NT2/D1 (cell line): ENCODE data around the gene KCTD16.

Source experiments
- DNase-seq: peaks from one replicate; pipeline ENCODE4 v3.0.0-alpha.2; 2011; ENCODE audit warnings: low read depth, low spot score
- H3K27me3 ChIP-seq: 2 replicates; pipeline ENCODE4 v1.6.0; 2011; ENCODE audit warnings: mild to moderate bottlenecking; ENCODE audit not compliant: insufficient read length, insufficient read depth
- H3K36me3 ChIP-seq: 2 replicates; pipeline ENCODE4 v1.6.1; 2011; ENCODE audit warnings: mild to moderate bottlenecking, low read length, mixed read lengths; ENCODE audit not compliant: insufficient read depth, insufficient read length
- H3K4me1 ChIP-seq: 2 replicates; pipeline ENCODE4 v1.5.1; 2011; ENCODE audit not compliant: insufficient read depth, insufficient read length
- H3K4me3 ChIP-seq: 2 replicates; pipeline ENCODE4 v1.5.1; 2011; ENCODE audit warnings: low read depth; ENCODE audit not compliant: insufficient read length
- H3K9ac ChIP-seq: 2 replicates; pipeline ENCODE4 v1.6.0; 2011; ENCODE audit warnings: low read depth; ENCODE audit not compliant: insufficient read length
- H3K9me3 ChIP-seq: 2 replicates; pipeline ENCODE4 v1.5.1; 2011; ENCODE audit warnings: mild to moderate bottlenecking, low read length; ENCODE audit not compliant: insufficient read depth
- SUZ12 ChIP-seq: IDR thresholded peaks from 2 replicates; pipeline ENCODE4 v1.6.1; 2011; ENCODE audit not compliant: insufficient read length, insufficient read depth; ENCODE audit errors: extremely low read depth
- YY1 ChIP-seq: IDR thresholded peaks from 2 replicates; pipeline ENCODE4 v1.6.1; 2011; ENCODE audit not compliant: insufficient read length, insufficient read depth
- ZNF274 ChIP-seq: IDR thresholded peaks from 2 replicates; pipeline ENCODE4 v1.6.1; 2011; ENCODE audit warnings: mild to moderate bottlenecking, low read depth, low read length

KCTD16 gene

GRCh38 chr5:144130306-144130705 lies 40.4 kb upstream of the KCTD16 start:
- Histone ChIP-seq H3K4me3 (no peak overlapping the region), H3K36me3 (no peaks in the 10 kb centered on the region), H3K27me3 (no peaks in the 10 kb centered on the region), H3K9ac (no peak overlapping the region), H3K9me3 (peaks cover 5% of the 10 kb centered on the region; the same call in 1 of the 2 replicates), H3K4me1 (peaks cover 2% of the 10 kb centered on the region)
- DNase-seq: no peak
- TF ChIP-seq YY1 (no peak), ZNF274 (no peak)

DNA sequence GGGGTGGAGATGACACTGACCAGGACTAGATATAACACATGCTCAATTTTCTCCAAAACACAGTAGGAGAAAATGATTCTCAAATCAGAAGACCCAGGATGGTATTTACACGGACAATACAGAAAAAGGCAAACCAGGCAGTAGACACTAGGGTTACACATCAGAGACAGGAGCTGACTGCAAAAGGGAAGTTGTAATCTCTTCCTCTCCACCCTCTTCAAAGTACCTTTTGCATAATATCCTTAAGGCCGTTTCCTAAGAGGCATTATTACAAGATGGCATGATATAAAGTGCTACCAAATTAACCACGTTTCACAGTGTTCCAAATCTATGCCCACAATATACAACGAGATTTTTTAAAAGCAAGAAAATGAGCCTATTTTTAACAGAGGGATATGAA lies 39.4 kb upstream of the KCTD16 start:
- Histone ChIP-seq H3K4me3 (no peak overlapping the region), H3K9ac (no peak overlapping the region), H3K9me3 (peaks cover 5% of the 10 kb centered on the region; the same call in 1 of the 2 replicates), H3K36me3 (no peaks in the 10 kb centered on the region), H3K4me1 (no peaks in the 10 kb centered on the region), H3K27me3 (no peaks in the 10 kb centered on the region)
- no peak for DNase-seq
- TF ChIP-seq YY1 (no peak), SUZ12 (no peak), ZNF274 (no peak)

GRCh38 chr5:144133050-144133633 lies 37.5 kb upstream of the KCTD16 start:
- no peak for DNase-seq
- no peaks in the 10 kb centered on the region for H3K27me3 ChIP-seq
- no peaks in the 10 kb centered on the region for H3K4me1 ChIP-seq
- no peak overlapping the region for H3K9ac ChIP-seq
- H3K4me3 ChIP-seq: no peak overlapping the region
- H3K9me3 ChIP-seq: peaks cover 5% of the 10 kb centered on the region; the same call in 1 of the 2 replicates
- TF ChIP-seq SUZ12: no peak
- TF ChIP-seq YY1: no peak
- TF ChIP-seq ZNF274: no peak
- H3K36me3 ChIP-seq: no peaks in the 10 kb centered on the region

DNA sequence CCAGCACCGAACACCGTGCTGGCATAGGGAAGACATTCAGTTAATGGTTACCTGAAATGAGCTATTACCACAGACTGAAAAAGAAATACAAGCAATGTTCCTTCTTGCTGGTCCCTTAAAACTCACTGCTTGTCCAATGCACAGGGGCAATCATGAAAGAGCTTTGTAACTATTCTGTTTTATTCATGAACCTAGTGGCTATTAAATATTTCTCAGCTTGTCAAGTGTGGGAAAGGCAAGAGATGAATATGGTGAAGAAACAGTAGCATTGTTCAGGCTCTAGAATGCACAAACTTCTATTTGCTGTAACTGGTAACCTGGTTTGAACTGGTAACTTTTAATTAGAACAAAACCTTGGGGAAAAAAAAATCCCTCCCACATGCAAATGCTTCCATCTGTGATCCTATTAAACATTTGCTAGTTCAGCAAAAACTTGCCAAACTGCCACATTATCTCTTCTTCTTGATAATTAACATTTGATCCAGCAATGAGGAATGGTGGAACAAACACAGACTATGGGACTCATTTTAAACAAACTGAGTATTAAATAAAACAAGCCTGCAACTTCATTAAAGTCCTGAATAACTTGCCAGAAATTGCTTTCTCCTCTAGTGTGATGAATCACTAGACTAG lies 36.4 kb upstream of the KCTD16 start:
- H3K4me3 ChIP-seq: no peak overlapping the region
- H3K9me3 ChIP-seq: peaks cover 5% of the 10 kb centered on the region; the same call in 1 of the 2 replicates
- H3K9ac ChIP-seq: no peak overlapping the region
- H3K4me1 ChIP-seq: no peaks in the 10 kb centered on the region
- no peaks in the 10 kb centered on the region for H3K27me3 ChIP-seq
- DNase-seq: no peak
- TF ChIP-seq SUZ12 (no peak), YY1 (no peak), ZNF274 (no peak)
- no peaks in the 10 kb centered on the region for H3K36me3 ChIP-seq

DNA sequence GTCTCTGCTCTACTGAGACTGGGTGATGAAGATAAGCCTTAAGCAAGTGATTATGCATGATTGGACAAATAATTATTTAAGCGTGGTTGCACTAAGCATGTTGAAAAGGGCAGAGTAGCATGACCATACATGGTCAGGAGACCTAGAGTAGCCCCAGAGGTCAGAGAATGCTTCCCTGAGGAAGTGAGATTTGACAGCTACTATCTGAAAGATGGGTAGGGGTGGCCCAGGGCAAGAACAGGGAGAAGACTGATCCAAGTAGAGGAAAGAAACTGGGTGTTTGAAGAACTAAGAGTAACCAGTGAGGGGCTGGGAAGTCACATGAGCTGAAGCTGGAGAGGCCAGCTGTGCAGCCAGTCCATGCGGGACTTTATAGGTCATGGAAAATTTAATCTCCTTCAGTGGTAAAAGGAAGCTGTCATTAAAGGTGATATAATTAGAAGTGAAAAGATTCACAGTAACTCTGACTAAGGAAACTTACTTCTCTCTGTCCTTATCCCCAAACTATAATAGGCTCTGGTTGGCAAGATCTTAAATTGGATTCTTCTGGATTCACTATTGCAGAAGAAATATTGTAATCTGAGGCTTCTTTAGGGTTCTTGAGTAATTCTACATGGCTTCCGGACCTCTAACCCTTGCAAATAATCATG lies 35.4 kb upstream of the KCTD16 start:
- Histone ChIP-seq H3K27me3 (no peaks in the 10 kb centered on the region), H3K36me3 (no peaks in the 10 kb centered on the region), H3K4me3 (no peak overlapping the region), H3K4me1 (no peaks in the 10 kb centered on the region), H3K9ac (no peak overlapping the region), H3K9me3 (peaks cover 5% of the 10 kb centered on the region; the same call in 1 of the 2 replicates)
- no peak for DNase-seq
- TF ChIP-seq YY1 (no peak), SUZ12 (no peak), ZNF274 (no peak)

GRCh38 chr5:144139586-144139985 lies 31.1 kb upstream of the KCTD16 start:
- Histone ChIP-seq H3K9me3 (no peaks in the 10 kb centered on the region), H3K27me3 (no peaks in the 10 kb centered on the region), H3K4me1 (no peaks in the 10 kb centered on the region), H3K9ac (no peak overlapping the region), H3K4me3 (no peak overlapping the region), H3K36me3 (no peaks in the 10 kb centered on the region)
- TF ChIP-seq YY1 (no peak), SUZ12 (no peak), ZNF274 (no peak)
- no peak for DNase-seq

- Histone ChIP-seq H3K27me3 (no peaks in the 10 kb centered on the region), H3K9ac (no peak overlapping the region), H3K4me1 (no peaks in the 10 kb centered on the region), H3K36me3 (no peaks in the 10 kb centered on the region), H3K9me3 (no peaks in the 10 kb centered on the region), H3K4me3 (no peak overlapping the region)
- TF ChIP-seq SUZ12 (no peak), ZNF274 (no peak), YY1 (no peak)
- DNase-seq: no peak
Observed at GRCh38 chr5:144141585-144141984, 29.1 kb upstream of the KCTD16 start.
